Stimulated activated CD4-positive, alpha-beta T cell treated with anti-CD3 and anti-CD28 coated beads, Interleukin-4, amount 100 ng/mL, for 4 hours (primary cell): Measurements from ENCODE around the gene HIPK2.

Experiments
- DNase-seq, 2 experiments: peaks; one replicate each; pipeline ENCODE4 v3.0.0-alpha.2; 2020

Gene HIPK2

DNA sequence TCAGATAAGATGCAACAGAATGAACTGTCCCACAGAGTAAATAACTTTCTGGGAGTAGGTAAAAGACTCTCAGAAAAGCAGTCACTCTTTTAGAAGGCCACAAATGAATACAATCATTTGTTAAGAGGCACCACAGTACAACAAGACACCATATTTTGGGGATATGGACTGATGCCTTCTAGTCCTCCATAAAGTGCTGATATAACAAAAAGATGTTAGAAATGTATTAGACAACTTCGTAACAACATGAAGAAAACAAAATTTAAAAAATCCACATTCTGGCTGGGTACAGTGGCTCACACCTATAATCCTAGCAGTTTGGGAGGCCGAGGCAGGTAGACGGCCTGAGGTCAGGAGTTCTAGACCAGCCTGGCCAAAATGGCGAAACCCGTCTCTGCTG, 111.3 kb downstream of the HIPK2 start:
- DNase-seq, result no peak

DNA sequence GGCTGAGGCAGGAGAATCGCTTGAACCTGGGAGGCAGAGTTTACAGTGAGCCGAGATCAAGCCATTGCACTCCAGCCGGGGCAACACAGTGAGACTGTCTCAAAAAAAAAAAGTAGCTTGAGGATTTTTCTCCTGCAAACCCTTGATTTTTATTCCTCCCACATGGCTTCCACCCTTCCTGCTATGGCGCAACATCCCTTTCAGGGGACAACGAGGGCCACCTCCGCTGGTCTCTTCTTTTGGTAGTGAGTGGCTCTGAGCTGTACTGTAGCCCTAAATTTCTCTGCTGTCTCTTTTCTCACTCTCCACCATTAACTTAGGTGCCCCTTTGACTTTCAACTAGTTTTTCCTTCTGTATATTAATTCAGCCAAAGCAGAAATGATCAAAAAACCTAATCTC, 113.4 kb downstream of the HIPK2 start:
- no peak for DNase-seq

DNA sequence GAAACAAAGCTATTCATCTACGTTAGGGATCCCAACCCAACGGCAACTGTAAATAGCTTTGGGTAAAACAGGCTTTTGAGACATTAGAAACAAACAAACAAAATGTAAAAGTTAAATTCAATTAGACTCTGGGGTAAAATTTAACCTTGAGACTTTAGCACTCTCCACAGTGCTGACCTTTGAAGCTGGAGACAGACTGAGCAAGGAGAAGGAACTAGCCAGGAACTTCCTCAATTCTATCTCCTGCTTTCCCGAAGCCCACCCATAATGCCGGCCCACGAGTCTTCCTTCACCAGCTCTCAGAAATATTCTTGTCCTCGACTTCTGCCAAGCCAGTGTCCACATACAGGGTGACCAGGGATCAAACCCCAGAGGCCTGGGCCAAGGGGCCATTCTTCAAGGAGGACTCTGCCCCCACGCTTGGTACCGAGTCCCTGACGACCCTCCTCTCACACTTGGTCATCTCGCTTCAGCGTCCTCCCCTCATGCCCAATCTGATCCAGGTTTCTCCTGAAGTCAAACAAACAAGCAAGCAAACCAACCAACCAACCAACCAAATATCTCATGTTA, 114.1 kb downstream of the HIPK2 start:
- DNase-seq, result no peak

DNA sequence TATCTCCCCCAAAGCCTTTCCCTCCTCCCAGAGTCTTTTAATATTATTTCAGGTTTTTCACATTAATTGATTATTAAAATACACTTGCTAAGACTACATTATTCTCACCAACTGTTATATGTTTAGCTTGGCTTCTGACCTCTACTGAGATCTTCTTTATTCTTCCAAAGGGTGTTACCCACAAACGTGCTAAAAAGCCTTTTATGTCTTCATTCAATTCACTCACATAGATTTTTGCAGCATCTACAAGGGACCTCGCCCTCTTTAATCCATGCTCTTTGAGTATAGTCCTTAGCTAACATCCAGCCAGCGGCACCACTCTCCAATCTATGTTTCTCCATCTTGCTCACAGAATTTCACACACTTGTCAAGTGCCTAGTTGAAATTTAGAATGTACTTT, 115.9 kb downstream of the HIPK2 start:
- DNase-seq, result no peak

DNA sequence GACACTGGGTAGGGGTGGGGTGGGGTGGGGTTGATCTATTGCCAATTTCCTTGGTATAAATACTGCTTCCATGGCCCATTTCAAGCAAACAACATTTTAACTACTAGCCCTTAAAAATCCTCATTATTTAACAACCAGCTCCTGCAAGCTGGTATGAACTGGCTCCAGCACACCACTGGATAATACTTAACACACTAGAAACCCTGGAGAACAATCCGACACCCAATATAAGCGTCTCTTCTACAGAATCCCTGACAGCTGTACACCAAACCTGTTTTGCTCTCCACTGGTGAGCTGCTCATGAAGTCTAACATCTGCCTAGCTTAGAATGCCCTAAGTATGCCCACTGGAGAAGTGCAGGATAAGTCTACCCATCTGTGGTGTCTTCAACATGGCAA, 116.8 kb downstream of the HIPK2 start:
- DNase-seq, result no peak

DNA sequence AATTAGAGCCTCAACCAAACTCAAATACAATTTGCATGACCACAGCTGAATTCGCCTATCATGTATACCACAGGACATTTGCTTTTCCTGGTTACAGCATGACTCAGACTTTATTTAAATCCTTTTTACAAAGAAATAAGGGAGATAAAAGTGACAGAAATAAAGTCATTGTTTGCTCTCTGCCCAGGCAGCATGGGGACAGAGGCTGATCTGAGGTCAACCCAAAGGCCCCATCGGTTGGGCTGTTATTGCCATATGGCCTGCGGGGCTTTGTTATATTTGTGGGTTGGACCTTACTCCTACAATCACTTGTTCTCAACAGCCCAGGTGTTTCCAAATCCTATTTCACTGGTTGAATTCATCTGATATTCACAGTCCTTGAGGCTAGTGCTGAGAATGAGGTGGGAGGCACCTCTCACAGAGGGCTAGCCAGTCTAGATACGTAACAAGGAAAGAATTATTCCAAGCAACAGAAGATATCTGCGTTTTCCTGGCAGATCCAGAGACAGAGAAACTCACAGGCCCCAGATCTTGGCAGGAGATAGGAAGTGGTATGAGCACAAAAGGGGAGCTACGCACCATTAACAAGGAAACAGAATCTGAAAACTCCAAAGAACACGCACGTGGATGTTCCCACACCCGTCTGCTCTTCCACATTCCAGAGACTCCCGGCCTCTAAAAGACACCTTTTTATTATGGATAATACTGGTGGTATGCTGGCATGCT, 117.3 kb downstream of the HIPK2 start:
- DNase-seq, result no peak

DNA sequence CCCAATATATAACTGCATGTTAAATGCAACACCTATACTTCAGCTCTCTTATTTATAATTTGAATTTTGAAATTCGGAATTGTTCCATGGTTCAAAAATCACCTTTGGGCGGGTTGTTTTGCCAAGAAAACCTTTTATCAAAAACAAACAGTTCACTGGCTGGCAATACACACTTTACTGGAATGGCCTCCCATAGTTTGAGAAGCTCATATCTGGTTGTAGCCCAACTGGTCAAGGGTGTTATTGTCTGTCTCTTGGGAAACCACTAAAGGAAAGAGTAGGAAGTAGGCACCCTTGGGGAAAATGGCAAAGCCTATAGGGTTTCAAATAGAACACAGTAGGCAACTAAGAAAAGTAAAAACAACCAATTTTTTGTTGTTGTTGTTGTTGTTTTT, 117.9 kb downstream of the HIPK2 start:
- no peak for DNase-seq

DNA sequence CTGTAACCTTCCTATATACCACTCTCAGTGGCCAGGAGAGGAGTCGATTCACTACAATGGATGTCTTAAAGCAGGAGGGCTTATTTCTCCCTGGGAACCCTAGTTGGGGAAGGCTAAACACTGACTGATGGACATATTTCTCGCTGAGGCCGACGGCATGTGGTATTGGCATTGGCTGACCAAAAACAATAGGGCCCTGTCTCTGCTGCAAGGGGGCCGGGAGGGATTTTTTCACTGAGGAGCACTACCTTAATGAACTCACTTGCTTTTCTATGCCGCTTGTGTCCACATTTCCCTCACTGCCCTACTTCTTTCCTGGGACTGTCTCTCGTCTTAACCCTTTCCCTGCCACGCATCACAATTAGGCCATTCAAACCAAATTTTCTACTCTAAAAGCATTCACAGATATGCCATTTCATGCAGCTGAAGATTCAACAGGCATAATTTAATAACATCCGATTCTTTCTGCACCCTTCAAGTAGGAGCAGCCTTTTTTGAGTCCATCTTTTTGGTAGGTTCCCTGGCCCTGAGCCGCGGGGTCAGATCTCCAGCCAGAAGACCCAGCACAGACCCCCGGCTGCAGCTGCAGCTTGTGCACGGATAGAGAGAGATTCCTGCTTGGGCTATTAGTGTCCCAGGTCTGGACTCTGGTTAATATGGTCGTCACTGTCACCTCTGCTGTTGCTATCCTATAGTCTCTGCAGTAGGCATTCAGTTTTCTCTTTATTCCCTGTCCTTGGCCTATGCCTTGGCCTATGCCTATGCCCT, 118.7 kb downstream of the HIPK2 start:
- DNase-seq, result no peak

DNA sequence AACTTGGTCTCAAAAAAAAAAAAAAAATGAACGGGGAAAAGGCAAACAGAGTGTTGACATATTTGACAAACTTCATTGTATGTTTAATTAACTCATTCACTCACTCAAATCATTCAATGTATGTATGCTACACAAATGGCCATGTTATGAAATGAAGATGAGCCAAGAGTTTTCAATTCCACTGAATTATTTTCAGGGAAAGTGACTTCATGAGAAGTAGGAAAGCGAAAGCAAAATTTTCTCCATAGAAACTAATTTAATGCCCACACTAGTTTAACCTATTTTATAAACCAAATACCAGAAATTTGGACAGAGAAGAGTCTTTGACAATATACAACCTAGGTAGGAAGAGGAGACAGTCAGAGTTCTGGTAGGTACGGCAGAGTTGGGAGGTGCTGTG, 119.5 kb downstream of the HIPK2 start:
- DNase-seq, result no peak

DNA sequence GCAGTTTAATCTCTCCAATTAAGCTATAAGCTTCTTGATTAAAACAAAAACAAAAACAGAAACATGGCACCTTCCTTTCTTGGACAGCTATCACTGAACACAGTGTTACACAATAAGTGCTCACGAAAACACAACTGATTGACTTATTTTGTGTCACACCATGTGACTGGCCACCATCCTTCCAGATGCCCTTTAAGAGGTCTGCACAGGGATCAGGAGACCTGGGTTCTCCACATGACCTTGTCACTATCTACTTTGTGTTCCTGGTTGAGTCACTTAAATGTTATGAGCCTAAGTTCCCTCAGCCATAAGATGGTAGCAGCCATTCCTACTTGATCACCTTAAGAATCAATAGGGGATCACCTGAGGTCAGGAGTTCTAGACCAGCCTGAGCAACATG, 120.1 kb downstream of the HIPK2 start:
- no peak for DNase-seq

DNA sequence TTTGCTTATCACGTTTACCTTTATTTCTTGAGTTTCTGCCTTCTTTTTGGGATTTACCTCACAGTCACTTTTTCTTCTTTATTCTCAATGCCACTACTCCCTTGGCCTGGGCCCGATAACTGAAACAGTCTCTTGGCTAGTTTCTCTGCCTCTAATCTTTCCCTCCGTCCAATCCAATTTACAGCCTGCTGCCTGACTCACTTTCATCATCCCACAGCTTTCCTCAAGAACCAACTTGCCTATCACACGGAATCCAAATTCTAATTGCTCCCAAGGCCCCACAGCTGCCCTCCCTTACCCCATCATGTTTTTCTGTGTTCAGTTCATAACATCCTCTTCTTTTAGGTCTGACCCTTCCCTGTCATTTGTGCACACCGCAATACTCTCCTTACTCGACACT, 121.4 kb downstream of the HIPK2 start:
- no peak for DNase-seq

DNA sequence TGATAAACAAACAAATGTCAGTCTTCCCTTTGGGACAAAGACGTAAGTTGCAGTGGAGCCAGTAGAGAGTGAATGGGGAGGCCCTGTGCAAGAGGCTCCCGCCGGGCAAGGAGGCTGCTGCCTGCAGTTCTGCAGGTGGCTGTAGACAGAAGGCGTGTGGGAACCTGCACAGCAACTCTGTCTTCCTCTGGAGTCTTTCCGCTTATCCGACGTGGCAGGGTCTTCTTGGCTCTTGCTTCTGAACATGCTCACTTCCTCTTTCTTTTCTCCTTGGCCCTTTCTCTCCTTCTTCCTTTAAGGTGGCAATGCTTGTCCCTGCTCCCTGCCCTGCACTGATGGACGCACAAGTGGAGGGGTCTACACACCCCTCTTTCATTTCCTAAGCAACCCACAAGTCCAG, 122.5 kb downstream of the HIPK2 start:
- no peak for DNase-seq

DNA sequence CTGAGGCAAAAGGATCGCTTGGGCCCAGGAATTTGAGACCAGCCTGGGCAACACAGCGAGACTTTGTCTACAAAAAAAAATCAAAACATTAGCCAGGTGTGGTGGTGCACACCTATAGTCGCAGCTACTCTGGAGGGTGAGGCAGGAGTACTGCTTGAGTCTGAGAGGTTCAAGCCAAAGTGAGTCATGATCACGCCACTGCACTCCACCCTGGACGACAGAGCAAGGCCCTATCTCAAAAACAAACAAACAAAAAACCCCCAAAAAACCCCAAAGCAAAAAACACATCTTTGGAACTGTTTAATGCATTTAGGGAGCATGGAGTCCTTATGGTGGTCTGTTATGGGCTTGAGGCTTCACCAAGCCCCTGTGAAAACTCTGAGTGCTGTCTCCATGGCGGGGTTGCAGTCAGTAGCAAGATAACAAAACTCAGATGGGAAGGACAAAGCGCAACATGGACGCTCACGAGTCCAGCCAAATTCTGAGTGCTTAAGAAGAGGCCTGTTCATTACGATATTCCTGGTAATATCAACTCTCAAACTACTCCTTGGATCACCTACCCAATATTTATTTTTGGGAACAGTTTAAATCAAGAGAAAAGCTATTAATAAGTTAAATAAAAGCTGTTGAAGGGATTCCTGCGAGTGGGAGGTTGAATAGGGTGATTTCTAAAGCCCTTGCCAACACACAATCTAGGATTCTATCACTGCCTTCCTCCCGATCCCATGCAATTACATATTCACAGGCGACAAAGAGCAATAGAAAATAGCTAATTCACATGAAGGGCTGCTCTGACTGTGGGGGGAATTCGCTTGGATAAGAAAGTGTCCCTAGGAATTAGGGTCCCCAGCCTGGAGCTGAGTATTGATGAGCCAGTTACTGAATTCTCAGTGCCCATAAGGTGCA, 123.3 kb downstream of the HIPK2 start:
- DNase-seq, result no peak

DNA sequence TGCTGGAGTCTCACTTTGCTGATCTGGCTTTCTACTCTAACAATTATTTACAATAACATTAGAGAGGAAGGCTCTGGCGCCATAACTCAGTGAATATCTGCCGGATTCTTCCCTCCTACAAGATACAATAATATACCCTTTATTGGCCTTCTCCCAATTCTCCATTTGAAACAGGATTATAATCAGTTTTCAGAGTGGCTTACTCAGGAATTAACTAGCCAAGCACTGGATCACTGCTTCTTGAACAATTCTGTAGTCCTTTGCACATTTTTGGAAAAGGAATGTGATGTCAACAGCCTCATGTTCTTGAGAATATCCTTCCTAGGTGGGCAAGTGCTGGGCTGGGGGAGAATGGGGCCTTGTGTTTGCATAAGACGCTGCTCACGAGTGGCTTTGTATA, 125.9 kb downstream of the HIPK2 start:
- DNase-seq, result no peak

DNA sequence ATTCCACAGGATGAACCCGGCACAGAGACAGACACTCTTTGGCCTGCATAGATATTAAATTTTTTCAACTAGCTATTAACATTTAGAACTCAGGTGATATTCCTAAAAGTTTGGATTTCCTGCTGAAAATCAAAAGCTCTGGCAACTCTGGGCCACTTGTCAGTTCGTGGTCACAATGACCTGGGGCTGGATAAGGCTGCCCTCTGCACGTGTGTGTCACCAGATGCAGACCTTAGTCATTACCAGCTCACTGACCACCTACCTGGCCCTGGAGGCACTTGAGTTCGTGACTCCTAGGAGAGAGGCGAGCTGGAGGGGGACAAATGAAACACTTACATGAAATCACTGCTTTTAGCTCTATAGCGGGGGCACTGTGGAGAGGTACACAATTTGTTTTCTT, 126.5 kb downstream of the HIPK2 start:
- DNase-seq, result no peak

DNA sequence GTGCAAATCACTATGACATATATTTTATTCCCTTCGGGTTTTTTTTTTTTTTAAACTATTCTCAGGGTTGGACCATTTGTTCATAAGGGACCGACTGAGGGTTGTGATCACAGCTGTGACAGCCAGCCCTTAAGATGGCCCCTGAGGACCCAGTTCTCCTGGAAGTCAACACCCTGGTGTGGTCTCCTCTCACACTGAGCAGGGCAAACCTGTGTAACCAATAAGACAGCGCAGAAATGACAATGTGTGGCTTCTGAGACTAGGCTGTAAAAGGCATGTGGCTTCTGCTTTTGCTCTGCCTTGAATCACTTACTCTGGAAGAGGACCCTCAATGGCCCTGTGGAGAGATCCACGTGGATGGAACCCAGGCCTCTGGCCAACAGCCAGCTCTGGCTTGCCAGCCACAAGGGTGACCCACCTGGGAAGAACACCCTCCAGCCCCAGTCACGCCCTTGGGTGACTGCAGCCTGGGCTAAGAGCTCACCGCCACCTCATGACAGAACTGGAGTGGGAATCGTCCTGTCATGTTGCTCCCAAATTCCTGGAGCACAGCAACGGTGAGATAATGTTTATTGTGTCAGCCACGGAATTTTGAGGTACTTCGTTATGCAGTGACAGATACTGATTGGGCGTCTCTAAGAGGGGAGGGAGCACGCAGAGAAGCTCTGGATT, 127.2 kb downstream of the HIPK2 start:
- DNase-seq, result no peak

DNA sequence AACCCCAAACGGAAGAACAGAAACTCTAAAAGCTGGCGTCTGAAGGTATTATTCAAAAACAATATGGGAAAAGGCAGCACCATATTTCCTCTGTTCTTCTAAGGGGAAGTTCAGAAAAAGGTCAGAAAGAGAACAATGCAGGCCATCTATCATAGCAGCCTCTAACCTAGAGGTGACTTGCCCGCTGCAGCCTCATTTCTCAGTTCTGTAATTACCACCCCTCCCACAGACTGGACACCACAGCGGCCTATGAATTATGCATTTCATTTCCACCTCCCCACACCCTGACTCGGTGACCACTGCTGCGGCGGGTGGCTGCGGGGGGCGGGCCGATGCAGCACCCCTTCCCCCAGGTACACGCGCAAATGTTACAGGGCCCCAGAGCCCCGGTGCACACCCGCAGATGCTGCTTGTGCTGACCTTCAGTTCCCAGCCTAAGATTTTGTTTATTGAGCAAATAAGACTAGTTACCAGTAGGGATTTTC, 128.8 kb downstream of the HIPK2 start:
- no peak for DNase-seq

DNA sequence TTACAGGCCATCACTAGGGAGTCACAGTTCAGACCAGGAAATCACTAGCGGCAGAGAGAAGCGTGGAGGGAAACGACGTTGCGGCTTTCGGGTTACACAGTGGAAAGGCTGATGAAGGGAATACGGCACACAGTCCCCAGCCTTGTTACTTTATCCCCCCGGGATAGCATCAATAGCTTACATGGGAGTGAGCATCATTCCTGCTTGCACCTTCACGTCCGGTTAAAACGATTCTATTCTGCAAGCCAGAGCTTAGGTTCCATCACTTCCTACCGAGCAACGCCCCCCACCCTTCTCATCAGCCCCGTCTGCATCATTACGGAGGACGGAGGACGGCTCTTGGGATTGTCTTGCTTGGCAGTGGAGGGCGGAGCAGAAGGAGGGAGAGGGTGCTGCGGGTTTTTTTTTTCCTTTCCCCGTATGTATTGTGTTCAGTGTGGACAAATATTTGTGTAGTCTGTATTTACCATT, 129.4 kb downstream of the HIPK2 start:
- no peak for DNase-seq

DNA sequence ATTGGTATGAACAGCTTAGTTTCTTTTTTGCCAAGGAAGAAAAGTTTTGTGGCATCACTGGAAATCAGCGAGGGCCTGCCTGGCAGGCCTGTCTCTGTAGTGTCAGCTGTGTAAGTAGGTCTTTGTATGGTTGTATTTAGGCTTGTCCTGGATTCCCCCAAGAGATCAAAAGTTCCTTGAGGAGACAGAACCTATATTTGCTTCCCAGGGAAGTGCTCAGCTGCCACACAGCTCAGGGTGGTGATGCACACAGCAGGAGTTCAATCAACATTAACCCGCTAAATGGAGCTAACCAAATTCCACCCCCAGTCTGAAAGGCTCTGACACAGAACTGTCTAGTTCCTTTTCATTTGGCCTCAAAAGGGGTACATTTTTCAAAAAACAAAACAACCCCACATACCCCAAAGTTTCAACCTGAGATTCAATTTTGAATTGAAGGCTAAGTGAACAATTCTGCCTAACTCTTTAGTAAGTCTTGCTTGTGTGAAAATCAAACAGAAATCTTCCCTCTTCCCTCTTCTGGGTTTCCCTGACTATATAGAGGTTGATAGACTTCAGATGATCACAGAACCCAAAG, 129.9 kb downstream of the HIPK2 start:
- DNase-seq, result no peak

DNA sequence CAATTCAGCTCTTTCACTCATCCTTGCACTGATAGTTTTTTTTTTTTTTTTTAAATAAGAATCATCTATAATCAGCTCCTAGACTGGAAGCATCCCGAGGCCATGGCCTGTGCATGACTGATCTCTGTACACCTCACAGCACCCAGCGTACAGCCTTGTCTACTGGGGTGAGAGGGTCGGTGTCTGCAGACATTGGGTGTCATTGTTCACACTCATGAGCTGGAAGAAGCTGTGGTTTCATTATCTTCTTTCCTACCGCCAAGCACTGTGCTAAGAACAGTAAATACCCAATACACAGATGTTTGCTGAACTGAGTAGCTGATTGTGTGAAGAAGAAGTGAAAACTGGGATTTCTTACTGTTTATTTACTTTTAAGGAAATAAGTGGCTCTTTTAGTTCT, 130.7 kb downstream of the HIPK2 start:
- DNase-seq, result no peak

DNA sequence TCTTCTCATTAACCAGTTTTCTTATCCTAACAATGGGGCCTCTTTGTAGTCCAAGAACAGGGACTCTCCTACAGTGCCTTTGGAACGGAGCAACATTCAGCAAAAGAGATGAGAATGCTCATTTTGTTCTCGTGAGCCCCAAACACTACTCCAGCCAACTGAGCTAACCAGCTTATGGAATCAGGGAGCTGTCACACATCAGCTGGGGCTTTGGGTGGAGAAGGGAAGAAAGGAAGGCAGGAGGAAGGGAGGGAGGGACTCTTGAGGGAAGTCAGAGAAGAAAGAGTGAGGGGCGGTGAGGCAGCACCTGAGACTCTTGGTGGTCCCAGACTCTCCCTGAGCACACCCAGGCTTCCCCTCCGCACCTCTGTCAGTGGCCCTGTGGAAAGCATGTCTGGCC, 131.2 kb downstream of the HIPK2 start:
- no peak for DNase-seq
